A172 (cell line): Measurements from ENCODE around the gene SLC51A. TPM values are rescaled to one million over a fixed set of nuclear protein-coding genes. Genes with fewer than 3 reads are reported as not detected.

Experiments
- total RNA-seq: library from RNA; depleted of rRNA; stranded (reverse); fragments of >200 nt; shearing (Covaris generic); gene quantifications from 2 replicates; pipeline ENCODE4 v1.2.3, GENCODE V29; 2014; rRNA removed

The SLC51A gene
- total RNA-seq, 1 experiment from 2014 or later: not detected

Other genes starting within 250 kb of the SLC51A start
- gene TFRC, start 134.4 kb upstream of the SLC51A start, total RNA-seq: 120 and 160 TPM in 2 replicates
- not detected in 2 replicates for gene ZDHHC19, start 5.1 kb upstream of the SLC51A start, total RNA-seq
- gene PCYT1A, start 71.2 kb downstream of the SLC51A start, total RNA-seq: 111 and 153 TPM in 2 replicates
- gene DYNLT2B, start 101.7 kb downstream of the SLC51A start, total RNA-seq: 15.8 and 32.6 TPM in 2 replicates
- gene TM4SF19, start 121.9 kb downstream of the SLC51A start, total RNA-seq: 41.0 and 79.8 TPM in 2 replicates
- 21.6 and 32.3 TPM in 2 replicates for gene UBXN7, start 215.9 kb downstream of the SLC51A start, total RNA-seq